ENCODE data around the gene SIM2.

GRCh38 chr21:36678538-36678937 lies 20.4 kb upstream of the SIM2 start:
- TF ChIP-seq, protein P1, sequence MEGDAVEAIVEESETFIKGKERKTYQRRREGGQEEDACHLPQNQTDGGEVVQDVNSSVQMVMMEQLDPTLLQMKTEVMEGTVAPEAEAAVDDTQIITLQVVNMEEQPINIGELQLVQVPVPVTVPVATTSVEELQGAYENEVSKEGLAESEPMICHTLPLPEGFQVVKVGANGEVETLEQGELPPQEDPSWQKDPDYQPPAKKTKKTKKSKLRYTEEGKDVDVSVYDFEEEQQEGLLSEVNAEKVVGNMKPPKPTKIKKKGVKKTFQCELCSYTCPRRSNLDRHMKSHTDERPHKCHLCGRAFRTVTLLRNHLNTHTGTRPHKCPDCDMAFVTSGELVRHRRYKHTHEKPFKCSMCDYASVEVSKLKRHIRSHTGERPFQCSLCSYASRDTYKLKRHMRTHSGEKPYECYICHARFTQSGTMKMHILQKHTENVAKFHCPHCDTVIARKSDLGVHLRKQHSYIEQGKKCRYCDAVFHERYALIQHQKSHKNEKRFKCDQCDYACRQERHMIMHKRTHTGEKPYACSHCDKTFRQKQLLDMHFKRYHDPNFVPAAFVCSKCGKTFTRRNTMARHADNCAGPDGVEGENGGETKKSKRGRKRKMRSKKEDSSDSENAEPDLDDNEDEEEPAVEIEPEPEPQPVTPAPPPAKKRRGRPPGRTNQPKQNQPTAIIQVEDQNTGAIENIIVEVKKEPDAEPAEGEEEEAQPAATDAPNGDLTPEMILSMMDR (conservative IDR thresholded peaks at IDR 0.05 in 1 of 2, IDR thresholded peaks at IDR 0.05 in 1 of 2; ENCODE audit: low read depth in 1 of 2, low read length in 2 of 2) = no peak
- no peak for TF ChIP-seq EZH2 (IDR thresholded peaks at IDR 0.05; ENCODE audit: low read length, missing control alignments)
